ENCODE results near the gene CPNE8. TPM values are rescaled to one million over a fixed set of nuclear protein-coding genes. Genes with fewer than 3 reads are reported as not detected.

The CPNE8 gene
- polyA plus RNA-seq, 2 of the 4 experiments (the other 2 are of a cell fraction), result 8.0 to 30.1 TPM

DNA sequence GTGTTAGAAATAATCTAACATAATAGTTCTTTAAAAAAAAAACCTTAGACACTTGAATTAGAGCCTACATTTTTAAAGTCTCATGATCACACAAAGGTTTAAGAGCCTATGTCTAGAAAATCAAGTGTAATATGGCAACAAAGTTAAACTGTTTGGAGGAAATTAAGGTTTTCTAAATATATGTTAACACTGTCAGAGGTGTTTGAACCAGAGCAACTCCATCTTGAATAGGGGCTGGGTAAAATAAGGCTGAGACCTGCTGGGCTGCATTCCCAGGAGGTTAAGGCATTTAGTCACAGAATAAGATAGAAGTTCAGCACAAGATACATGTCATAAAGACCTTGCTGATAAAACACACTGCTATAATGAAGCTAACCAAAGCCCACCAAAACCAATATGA is 12.4 kb downstream of the CPNE8 start:
- Histone ChIP-seq H3K9me3 (no peaks in the 10 kb centered on the region), H3K27ac (peak overlapping the region; percentile 21 to 23; a peak in 2 of 6 replicates), H3K4me1 (peaks cover 39% of the 10 kb centered on the region), H3K4me3 (no peak overlapping the region), H3K4me2 (peak overlapping the region; percentile 69)
- no peak for TF ChIP-seq CEBPB (IDR thresholded peaks at IDR 0.05)
- TF ChIP-seq RFX5 (IDR thresholded peaks at IDR 0.05), result no peak
- TF ChIP-seq HEYL (CRISPR knock-in tag; IDR thresholded peaks at IDR 0.05), result peak; percentile 93
- TF ChIP-seq, protein P1, sequence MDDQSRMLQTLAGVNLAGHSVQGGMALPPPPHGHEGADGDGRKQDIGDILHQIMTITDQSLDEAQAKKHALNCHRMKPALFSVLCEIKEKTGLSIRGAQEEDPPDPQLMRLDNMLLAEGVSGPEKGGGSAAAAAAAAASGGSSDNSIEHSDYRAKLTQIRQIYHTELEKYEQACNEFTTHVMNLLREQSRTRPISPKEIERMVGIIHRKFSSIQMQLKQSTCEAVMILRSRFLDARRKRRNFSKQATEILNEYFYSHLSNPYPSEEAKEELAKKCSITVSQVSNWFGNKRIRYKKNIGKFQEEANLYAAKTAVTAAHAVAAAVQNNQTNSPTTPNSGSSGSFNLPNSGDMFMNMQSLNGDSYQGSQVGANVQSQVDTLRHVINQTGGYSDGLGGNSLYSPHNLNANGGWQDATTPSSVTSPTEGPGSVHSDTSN (IDR thresholded peaks at IDR 0.05), result no peak
- TF ChIP-seq, protein P2, sequence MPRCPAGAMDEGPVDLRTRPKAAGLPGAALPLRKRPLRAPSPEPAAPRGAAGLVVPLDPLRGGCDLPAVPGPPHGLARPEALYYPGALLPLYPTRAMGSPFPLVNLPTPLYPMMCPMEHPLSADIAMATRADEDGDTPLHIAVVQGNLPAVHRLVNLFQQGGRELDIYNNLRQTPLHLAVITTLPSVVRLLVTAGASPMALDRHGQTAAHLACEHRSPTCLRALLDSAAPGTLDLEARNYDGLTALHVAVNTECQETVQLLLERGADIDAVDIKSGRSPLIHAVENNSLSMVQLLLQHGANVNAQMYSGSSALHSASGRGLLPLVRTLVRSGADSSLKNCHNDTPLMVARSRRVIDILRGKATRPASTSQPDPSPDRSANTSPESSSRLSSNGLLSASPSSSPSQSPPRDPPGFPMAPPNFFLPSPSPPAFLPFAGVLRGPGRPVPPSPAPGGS (IDR thresholded peaks at IDR 0.05), result no peak
- 0 out of 2 replicates have a peak, but pooled peaks have one; percentile 59 for TF ChIP-seq ZSCAN20 (CRISPR knock-in tag; IDR thresholded peaks at IDR 0.05)
- TF ChIP-seq HOXB5 (CRISPR knock-in tag; IDR thresholded peaks at IDR 0.05), result no peak
- TF ChIP-seq, protein P3, sequence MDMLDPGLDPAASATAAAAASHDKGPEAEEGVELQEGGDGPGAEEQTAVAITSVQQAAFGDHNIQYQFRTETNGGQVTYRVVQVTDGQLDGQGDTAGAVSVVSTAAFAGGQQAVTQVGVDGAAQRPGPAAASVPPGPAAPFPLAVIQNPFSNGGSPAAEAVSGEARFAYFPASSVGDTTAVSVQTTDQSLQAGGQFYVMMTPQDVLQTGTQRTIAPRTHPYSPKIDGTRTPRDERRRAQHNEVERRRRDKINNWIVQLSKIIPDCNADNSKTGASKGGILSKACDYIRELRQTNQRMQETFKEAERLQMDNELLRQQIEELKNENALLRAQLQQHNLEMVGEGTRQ (IDR thresholded peaks at IDR 0.05), result no peak
- TF ChIP-seq MAZ (IDR thresholded peaks at IDR 0.05; ENCODE audit: borderline replicate concordance, low read depth, low read length), result no peak
- TF ChIP-seq JUN (IDR thresholded peaks at IDR 0.05), result no peak
- ATAC-seq (no peak), DNase-seq (ENCODE audit: low read depth in 1 of 2, low spot score in 1 of 2) (no peak), FAIRE-seq (no peak)
- ChIA-PET CTCF (interaction anchor here (1.4 kb wide), 1 partner anchor 13 kb away, joined by 3 read pairs; the partner anchor contains the start of gene CPNE8), POLR2A (interaction anchor here (1.2 kb wide), 1 partner anchor 13 kb away, joined by 12 read pairs; the partner anchor contains the start of gene CPNE8)

DNA sequence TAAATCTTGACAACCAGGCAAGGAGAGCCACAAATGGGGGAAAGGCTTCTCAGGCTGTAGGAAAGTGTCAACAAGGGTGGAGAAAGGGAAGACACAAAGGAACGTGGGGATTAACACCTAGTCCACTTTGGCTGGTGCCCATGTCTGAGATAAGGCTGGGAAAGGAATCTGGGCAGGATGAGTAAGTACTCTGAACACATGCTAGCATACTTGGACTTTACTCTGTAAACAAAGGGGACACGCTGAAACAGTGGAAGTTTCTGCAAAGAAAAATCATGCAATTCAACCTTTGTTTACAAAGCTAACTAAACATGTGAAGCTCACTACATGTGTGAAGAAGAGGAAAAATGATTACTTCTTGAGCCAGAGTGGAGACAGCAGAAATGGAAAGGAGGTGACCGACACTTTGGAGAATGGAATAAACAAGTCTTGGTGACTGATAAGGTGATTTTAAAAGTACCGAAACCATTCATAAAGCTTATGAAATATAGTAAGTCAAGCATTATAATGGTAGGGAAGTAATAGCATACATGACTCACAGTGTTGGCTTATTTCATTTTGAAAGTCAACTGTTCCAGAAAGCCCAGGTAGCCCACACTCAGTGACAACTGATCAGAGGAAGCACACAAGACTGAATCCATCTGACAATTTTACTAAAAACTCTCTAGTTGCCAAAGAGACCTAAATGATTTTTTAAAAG is 13.2 kb downstream of the CPNE8 start:
- Histone ChIP-seq H3K4me1 (peaks cover 39% of the 10 kb centered on the region), H3K9me3 (no peaks in the 10 kb centered on the region), H3K4me2 (peak overlapping the region; percentile 69), H3K4me3 (0 out of 3 replicates have a peak overlapping the region, but pooled peaks have one; percentile 9), H3K27ac (peak overlapping the region; percentile 37 to 60; a peak in 5 of 6 replicates)
- ChIA-PET POLR2A (interaction anchor here (1.2 kb wide), 1 partner anchor 14 kb away, joined by 12 read pairs; the partner anchor contains the start of gene CPNE8), CTCF (interaction anchor here (1.4 kb wide), 1 partner anchor 13 kb away, joined by 3 read pairs; the partner anchor contains the start of gene CPNE8)
- 8% methylated on average over 4 of the region's 4 CpGs for WGBS (ENCODE audit: missing lambda C conversion rate)
- ATAC-seq, result peak; percentile 99 to 100
- DNase-seq (ENCODE audit: low read depth in 1 of 2, low spot score in 1 of 2), result peak; percentile 54 to 96
- FAIRE-seq, result peak; percentile 80
- TF ChIP-seq JUN (IDR thresholded peaks at IDR 0.05) (peak; percentile 69 to 90; a peak in 4 of 5 replicates), JUNB (IDR thresholded peaks at IDR 0.05) (peak; percentile 86), KDM5A (IDR thresholded peaks at IDR 0.05) (no peak), BHLHE40 (IDR thresholded peaks at IDR 0.05; ENCODE audit: low read depth, low read length) (peak; percentile 30; the same call in 1 of the 2 replicates), ZNF302 (CRISPR knock-in tag; IDR thresholded peaks at IDR 0.05) (no peak), MAZ (IDR thresholded peaks at IDR 0.05; ENCODE audit: borderline replicate concordance, low read depth, low read length) (no peak), TP53 (CRISPR knock-in tag; IDR thresholded peaks at IDR 0.05) (no peak), EP300 (IDR thresholded peaks at IDR 0.05) (peak; percentile 43 to 47; a peak in 3 of 5 replicates), RAD21 (conservative IDR thresholded peaks at IDR 0.05 in 1 of 2, IDR thresholded peaks at IDR 0.05 in 1 of 2) (peak in 1 of 2 experiments; percentile 25; a peak in 2 of 5 replicates), SMC3 (IDR thresholded peaks at IDR 0.05) (peak; percentile 24; the same call in 2 of the 3 replicates), POLR2AphosphoS2 (conservative IDR thresholded peaks at IDR 0.05; ENCODE audit: low read length) (no peak), FOXS1 (CRISPR knock-in tag; IDR thresholded peaks at IDR 0.05) (0 out of 2 replicates have a peak, but pooled peaks have one; percentile 34), KDM1A (IDR thresholded peaks at IDR 0.05; ENCODE audit: low read depth) (no peak), FOSB (CRISPR knock-in tag; IDR thresholded peaks at IDR 0.05) (no peak)
- TF ChIP-seq, protein P4, sequence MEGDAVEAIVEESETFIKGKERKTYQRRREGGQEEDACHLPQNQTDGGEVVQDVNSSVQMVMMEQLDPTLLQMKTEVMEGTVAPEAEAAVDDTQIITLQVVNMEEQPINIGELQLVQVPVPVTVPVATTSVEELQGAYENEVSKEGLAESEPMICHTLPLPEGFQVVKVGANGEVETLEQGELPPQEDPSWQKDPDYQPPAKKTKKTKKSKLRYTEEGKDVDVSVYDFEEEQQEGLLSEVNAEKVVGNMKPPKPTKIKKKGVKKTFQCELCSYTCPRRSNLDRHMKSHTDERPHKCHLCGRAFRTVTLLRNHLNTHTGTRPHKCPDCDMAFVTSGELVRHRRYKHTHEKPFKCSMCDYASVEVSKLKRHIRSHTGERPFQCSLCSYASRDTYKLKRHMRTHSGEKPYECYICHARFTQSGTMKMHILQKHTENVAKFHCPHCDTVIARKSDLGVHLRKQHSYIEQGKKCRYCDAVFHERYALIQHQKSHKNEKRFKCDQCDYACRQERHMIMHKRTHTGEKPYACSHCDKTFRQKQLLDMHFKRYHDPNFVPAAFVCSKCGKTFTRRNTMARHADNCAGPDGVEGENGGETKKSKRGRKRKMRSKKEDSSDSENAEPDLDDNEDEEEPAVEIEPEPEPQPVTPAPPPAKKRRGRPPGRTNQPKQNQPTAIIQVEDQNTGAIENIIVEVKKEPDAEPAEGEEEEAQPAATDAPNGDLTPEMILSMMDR (IDR thresholded peaks at IDR 0.05), result no peak
- TF ChIP-seq, protein P1 (IDR thresholded peaks at IDR 0.05), result no peak
- TF ChIP-seq, protein P5, sequence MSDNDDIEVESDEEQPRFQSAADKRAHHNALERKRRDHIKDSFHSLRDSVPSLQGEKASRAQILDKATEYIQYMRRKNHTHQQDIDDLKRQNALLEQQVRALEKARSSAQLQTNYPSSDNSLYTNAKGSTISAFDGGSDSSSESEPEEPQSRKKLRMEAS (IDR thresholded peaks at IDR 0.05), result peak; percentile 93
- TF ChIP-seq, protein P6, sequence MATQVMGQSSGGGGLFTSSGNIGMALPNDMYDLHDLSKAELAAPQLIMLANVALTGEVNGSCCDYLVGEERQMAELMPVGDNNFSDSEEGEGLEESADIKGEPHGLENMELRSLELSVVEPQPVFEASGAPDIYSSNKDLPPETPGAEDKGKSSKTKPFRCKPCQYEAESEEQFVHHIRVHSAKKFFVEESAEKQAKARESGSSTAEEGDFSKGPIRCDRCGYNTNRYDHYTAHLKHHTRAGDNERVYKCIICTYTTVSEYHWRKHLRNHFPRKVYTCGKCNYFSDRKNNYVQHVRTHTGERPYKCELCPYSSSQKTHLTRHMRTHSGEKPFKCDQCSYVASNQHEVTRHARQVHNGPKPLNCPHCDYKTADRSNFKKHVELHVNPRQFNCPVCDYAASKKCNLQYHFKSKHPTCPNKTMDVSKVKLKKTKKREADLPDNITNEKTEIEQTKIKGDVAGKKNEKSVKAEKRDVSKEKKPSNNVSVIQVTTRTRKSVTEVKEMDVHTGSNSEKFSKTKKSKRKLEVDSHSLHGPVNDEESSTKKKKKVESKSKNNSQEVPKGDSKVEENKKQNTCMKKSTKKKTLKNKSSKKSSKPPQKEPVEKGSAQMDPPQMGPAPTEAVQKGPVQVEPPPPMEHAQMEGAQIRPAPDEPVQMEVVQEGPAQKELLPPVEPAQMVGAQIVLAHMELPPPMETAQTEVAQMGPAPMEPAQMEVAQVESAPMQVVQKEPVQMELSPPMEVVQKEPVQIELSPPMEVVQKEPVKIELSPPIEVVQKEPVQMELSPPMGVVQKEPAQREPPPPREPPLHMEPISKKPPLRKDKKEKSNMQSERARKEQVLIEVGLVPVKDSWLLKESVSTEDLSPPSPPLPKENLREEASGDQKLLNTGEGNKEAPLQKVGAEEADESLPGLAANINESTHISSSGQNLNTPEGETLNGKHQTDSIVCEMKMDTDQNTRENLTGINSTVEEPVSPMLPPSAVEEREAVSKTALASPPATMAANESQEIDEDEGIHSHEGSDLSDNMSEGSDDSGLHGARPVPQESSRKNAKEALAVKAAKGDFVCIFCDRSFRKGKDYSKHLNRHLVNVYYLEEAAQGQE (IDR thresholded peaks at IDR 0.05), result 0 out of 2 replicates have a peak, but pooled peaks have one; percentile 28
